SK-N-SH (cell line): Measurements from ENCODE around the gene ZIC2. TPM values are rescaled to one million over a fixed set of nuclear protein-coding genes. Genes with fewer than 3 reads are reported as not detected.

Experiments used
- CTCF ChIA-PET: fragments of 300-600, 350-600 bp; formaldehyde crosslinking; extraction: SDS; loops from one replicate; lab custom pipeline; 2021; lab: Yijun Ruan, JAX
- POLR2A ChIA-PET: fragments of 350-600 bp; sonication (Branson Sonifier 250); formaldehyde crosslinking; extraction: SDS; loops from one replicate; lab custom pipeline; 2020; ENCODE audit warnings: antibody characterized with exemption, inconsistent platforms; lab: Yijun Ruan, JAX
- DNase-seq: peaks from one replicate; pipeline ENCODE4 v3.0.0; 2012
- H2AFZ ChIP-seq: fragments of 200-600 bp; sonication (generic); 2 replicates; pipeline ENCODE4 v1.8.1; 2016; ENCODE audit warnings: antibody characterized with exemption, mild to moderate bottlenecking, low read depth
- H3F3A ChIP-seq: fragments of 200-600 bp; sonication (generic); replicated peaks from 2 replicates; pipeline ENCODE3; 2016; ENCODE audit warnings: antibody characterized with exemption, mild to moderate bottlenecking; ENCODE audit not compliant: insufficient read depth
- H3K27ac ChIP-seq, 2 experiments: fragments of 200-500 bp in 1 of 2; fragments of 200-600 bp in 1 of 2; sonication (Bioruptor generic) in 1 of 2; sonication (generic), shearing (Covaris generic) in 1 of 2; 2 replicates each; pipeline versions ENCODE4 v1.5.1 to v1.6.1; 2014 to 2016; ENCODE audit warnings: low read depth in 2 of 2, inconsistent platforms in 1 of 2, low read length in 1 of 2, mild to moderate bottlenecking in 1 of 2, mixed read lengths in 1 of 2
- H3K27me3 ChIP-seq: fragments of 200-600 bp; sonication (generic), shearing (Covaris generic); 2 replicates; pipeline ENCODE4 v1.6.1; 2016; ENCODE audit warnings: mixed run types; ENCODE audit not compliant: insufficient read depth
- H3K36me3 ChIP-seq, 2 experiments: fragments of 200-500 bp in 1 of 2; fragments of 200-600 bp in 1 of 2; sonication (Bioruptor generic) in 1 of 2; sonication (generic) in 1 of 2; replicated peaks in 1 of 2; 2 replicates each; pipeline versions ENCODE3 to v1.5.1; 2014 to 2016; ENCODE audit warnings: low read length in 1 of 2, mild to moderate bottlenecking in 1 of 2; ENCODE audit not compliant: insufficient read depth in 2 of 2, control insufficient read depth in 1 of 2
- H3K4me1 ChIP-seq, 2 experiments: fragments of 200-500 bp in 1 of 2; fragments of 200-600 bp in 1 of 2; sonication (Bioruptor generic) in 1 of 2; sonication (generic), shearing (Covaris generic) in 1 of 2; 2 replicates each; pipeline versions ENCODE4 v1.5.1 to v1.6.1; 2014 to 2016; ENCODE audit warnings: low read depth in 1 of 2, low read length in 1 of 2, mixed run types in 1 of 2; ENCODE audit not compliant: insufficient read depth in 2 of 2, control insufficient read depth in 1 of 2
- H3K4me2 ChIP-seq: fragments of 200-600 bp; sonication (generic), shearing (Covaris generic); 2 replicates; pipeline ENCODE4 v1.6.1; 2017; ENCODE audit warnings: mixed run types
- H3K4me3 ChIP-seq, 2 experiments: fragments of 200-500 bp in 1 of 2; fragments of 200-600 bp in 1 of 2; sonication (Bioruptor generic) in 1 of 2; sonication (generic), shearing (Covaris generic) in 1 of 2; 2 replicates each; pipeline versions ENCODE4 v1.5.1 to v1.8.1; 2014 to 2016; ENCODE audit warnings: low read depth in 2 of 2, inconsistent platforms in 1 of 2, low read length in 1 of 2, mild to moderate bottlenecking in 1 of 2, mixed read lengths in 1 of 2, moderate library complexity in 1 of 2
- H3K79me2 ChIP-seq: fragments of 200-600 bp; sonication (generic); 2 replicates; pipeline ENCODE4 v1.8.1; 2017; ENCODE audit warnings: mild to moderate bottlenecking; ENCODE audit not compliant: insufficient read depth
- H3K9ac ChIP-seq: fragments of 200-600 bp; sonication (generic); 2 replicates; pipeline ENCODE4 v1.6.1; 2017; ENCODE audit warnings: mixed run types
- H3K9me2 ChIP-seq: fragments of 200-600 bp; sonication (generic); 2 replicates; pipeline ENCODE4 v1.6.1; 2017; ENCODE audit warnings: mixed run types
- H3K9me3 ChIP-seq: fragments of 200-600 bp; sonication (generic); 2 replicates; pipeline ENCODE4 v1.6.1; 2017; ENCODE audit warnings: mixed run types, mild to moderate bottlenecking, moderate library complexity
- H4K20me1 ChIP-seq: fragments of 200-600 bp; sonication (generic); 2 replicates; pipeline ENCODE4 v1.6.1; 2017; ENCODE audit warnings: mild to moderate bottlenecking, mixed run types; ENCODE audit not compliant: insufficient read depth
- CHD2 ChIP-seq: fragments of 150-350 bp; IDR thresholded peaks from 2 replicates; pipeline ENCODE4 v1.6.1; 2018; ENCODE audit warnings: low read length; ENCODE audit not compliant: partially characterized antibody
- CTCF ChIP-seq: fragments of 200-600 bp; sonication (generic); IDR thresholded peaks from 2 replicates; pipeline ENCODE4 v1.6.1; 2017; ENCODE audit warnings: antibody characterized with exemption, mild to moderate bottlenecking, moderate library complexity
- EP300 ChIP-seq, 2 experiments: IDR thresholded peaks; 2 replicates each; pipeline versions ENCODE4 v1.4.0 to v1.6.1; 2012; ENCODE audit warnings: borderline replicate concordance in 1 of 2, low read depth in 1 of 2, low read length in 1 of 2
- FOSL2 ChIP-seq: IDR thresholded peaks from 2 replicates; pipeline ENCODE4 v1.4.0; 2012; ENCODE audit warnings: low read depth, mild to moderate bottlenecking, moderate library complexity, borderline replicate concordance
- FOXM1 ChIP-seq: IDR thresholded peaks from 2 replicates; pipeline ENCODE4 v1.4.0; 2012; ENCODE audit warnings: low read depth, mild to moderate bottlenecking
- GABPA ChIP-seq: IDR thresholded peaks from 2 replicates; pipeline ENCODE4 v1.4.0; 2012; ENCODE audit warnings: low read depth, mild to moderate bottlenecking
- JUND ChIP-seq: IDR thresholded peaks from 2 replicates; pipeline ENCODE4 v1.4.0; 2012
- NFIC ChIP-seq: IDR thresholded peaks from 2 replicates; pipeline ENCODE4 v1.4.0; 2012; ENCODE audit warnings: borderline replicate concordance
- RCOR1 ChIP-seq: fragments of 150-350 bp; IDR thresholded peaks from 2 replicates; pipeline ENCODE4 v1.6.1; 2017; ENCODE audit warnings: antibody characterized with exemption, low read length
- RFX5 ChIP-seq: IDR thresholded peaks from 2 replicates; pipeline ENCODE4 v1.6.1; 2012; ENCODE audit warnings: mild to moderate bottlenecking, improper control_type of control experiment, low read length
- RXRA ChIP-seq: IDR thresholded peaks from 2 replicates; pipeline ENCODE4 v1.4.0; 2012; ENCODE audit warnings: low read depth, mild to moderate bottlenecking, borderline replicate concordance
- SMC3 ChIP-seq: IDR thresholded peaks from 2 replicates; pipeline ENCODE4 v1.6.1; 2012; ENCODE audit warnings: low read depth, low read length, improper control_type of control experiment
- TAF1 ChIP-seq: IDR thresholded peaks from 2 replicates; pipeline ENCODE4 v1.6.1; 2012; ENCODE audit warnings: low read depth, mild to moderate bottlenecking, low read length, moderate library complexity, borderline replicate concordance
- YY1 ChIP-seq: IDR thresholded peaks from 2 replicates; pipeline ENCODE4 v1.4.0; 2012; ENCODE audit warnings: low read depth, mild to moderate bottlenecking
- ZBTB33 ChIP-seq: IDR thresholded peaks from 2 replicates; pipeline ENCODE4 v1.4.0; 2012; ENCODE audit warnings: low read depth, borderline replicate concordance
- WGBS: methylation state at CpG from one replicate; pipeline ENCODE4 v1.1.6; 2017; ENCODE audit warnings: low lambda C conversion rate; 5-methylcytosine and 5-hydroxymethylcytosine counted together
- polyA plus RNA-seq, 3 experiments: library from polyadenylated mRNA; depleted of rRNA; stranded (reverse); fragments of >200 nt; gene quantifications; 2 replicates each; pipeline ENCODE4 v1.2.3, GENCODE V29; 2012

Gene ZIC2
- polyA plus RNA-seq, 1 of the 3 experiments (the other 2 are of a cell fraction), result not detected

- TF ChIP-seq TAF1, result no peak
- TF ChIP-seq FOSL2, result no peak
Measured at GRCh38 chr13:99932912-99933311, 48.7 kb upstream of the ZIC2 start (continued).

- Histone ChIP-seq H2AFZ (no peak overlapping the region), H3K36me3 (no peaks in the 10 kb centered on the region), H3F3A (no peaks in the 10 kb centered on the region), H3K9ac (no peak overlapping the region), H4K20me1 (no peaks in the 10 kb centered on the region), H3K79me2 (no peaks in the 10 kb centered on the region), H3K4me3 (no peak overlapping the region), H3K4me1 (no peaks in the 10 kb centered on the region), H3K27ac (no peak overlapping the region), H3K27me3 (peaks cover 63% of the 10 kb centered on the region)
- CTCF ChIA-PET, result interaction anchor here (0.7 to 1.5 kb wide), 4 partner anchors 19 to 581 kb away, joined by 3 to 7 read pairs (median 3); no protein-coding TSS in a partner anchor
- DNase-seq, result no peak
- peak; percentile 32 for TF ChIP-seq CTCF
- TF ChIP-seq FOXM1, result no peak
- TF ChIP-seq, all 33 proteins: peak for 1
- WGBS, result 50% methylated on average over 2 of the region's 2 CpGs
- Histone ChIP-seq H3K9me2 (no peaks in the 10 kb centered on the region), H3K9me3 (no peaks in the 10 kb centered on the region), H3K4me2 (no peak overlapping the region)
- POLR2A ChIA-PET, result no interaction called here
Measured at GRCh38 chr13:99935772-99936171, 45.8 kb upstream of the ZIC2 start.

GRCh38 chr13:99938635-99939034 lies 42.9 kb upstream of the ZIC2 start:
- H3K9me2 ChIP-seq, result no peaks in the 10 kb centered on the region

More at GRCh38 chr13:99938635-99939034, 42.9 kb upstream of the ZIC2 start:
- Histone ChIP-seq H3K36me3 (no peaks in the 10 kb centered on the region), H3K27me3 (peaks cover 67% of the 10 kb centered on the region; the same call in 1 of the 2 replicates), H4K20me1 (no peaks in the 10 kb centered on the region), H3K9ac (no peak overlapping the region), H2AFZ (no peak overlapping the region), H3K27ac (no peak overlapping the region), H3K4me1 (no peaks in the 10 kb centered on the region), H3K79me2 (no peaks in the 10 kb centered on the region), H3K4me3 (no peak overlapping the region), H3F3A (no peaks in the 10 kb centered on the region), H3K9me3 (no peaks in the 10 kb centered on the region), H3K4me2 (no peak overlapping the region)
- 58% methylated on average over 7 of the region's 7 CpGs for WGBS
- TF ChIP-seq YY1 (no peak), SMC3 (no peak), RXRA (no peak), GABPA (no peak), ZBTB33 (no peak), FOSL2 (no peak), CHD2 (no peak), RFX5 (no peak), EP300 (IDR thresholded peaks at IDR 0.05; ENCODE audit: borderline replicate concordance in 1 of 2, low read depth in 1 of 2, low read length in 1 of 2) (no peak), NFIC (no peak), RCOR1 (no peak), JUND (no peak)
- ChIA-PET CTCF (interaction anchor here (1.1 kb wide), 1 partner anchor 576 kb away, joined by 3 read pairs; no protein-coding TSS in a partner anchor), POLR2A (no interaction called here)
- DNase-seq, result no peak
